IMR-90 (cell line): ENCODE data around the gene NPNT. TPM values are rescaled to one million over a fixed set of nuclear protein-coding genes. Genes with fewer than 3 reads are reported as not detected.

ENCODE experiments used
- ATAC-seq: fragments of 200-7000 bp; cut with Tn5 transposase; 2 replicates; pipeline ENCODE4 v1.9.1; 2020; ENCODE audit warnings: low read depth, mild to moderate bottlenecking, moderate library complexity
- BruUV-seq: library from RNA; stranded (reverse); fragments of 400-500 nt; replicated peaks from 2 replicates; lab custom pipeline; 2021; lab: Mats Ljungman, UMichigan
- CTCF ChIA-PET: fragments of 300-600 bp; formaldehyde crosslinking; extraction: SDS; loops from one replicate; lab custom pipeline; 2021; ENCODE audit warnings: antibody characterized with exemption; lab: Yijun Ruan, JAX
- POLR2A ChIA-PET: fragments of 300-600 bp; sonication (Branson Sonifier 250); formaldehyde crosslinking; loops from one replicate; lab custom pipeline; 2022; ENCODE audit warnings: antibody characterized with exemption; ENCODE audit not compliant: unreplicated experiment; lab: Charles Lee
- DNase-seq: peaks from one replicate; pipeline ENCODE4 v3.0.0; 2013
- H2AFZ ChIP-seq: replicated peaks from 2 replicates; pipeline ENCODE3; 2013; ENCODE audit warnings: low read length, mild to moderate bottlenecking; ENCODE audit not compliant: poor library complexity
- H2AK5ac ChIP-seq: 2 replicates; pipeline ENCODE4 v1.6.1; 2013; ENCODE audit warnings: low read depth, low read length, inconsistent platforms
- H2AK9ac ChIP-seq: replicated peaks from 2 replicates; pipeline ENCODE3; 2013; ENCODE audit warnings: mild to moderate bottlenecking, low read depth, low read length, moderate library complexity; ENCODE audit not compliant: poor library complexity
- H2BK120ac ChIP-seq: 2 replicates; pipeline ENCODE4 v1.6.1; 2013; ENCODE audit warnings: low read depth, low read length, inconsistent platforms
- H2BK15ac ChIP-seq: 3 replicates; pipeline ENCODE4 v1.6.1; 2013; ENCODE audit warnings: low read depth, low read length, inconsistent platforms
- H2BK20ac ChIP-seq: 2 replicates; pipeline ENCODE4 v1.6.1; 2013; ENCODE audit warnings: low read depth, mild to moderate bottlenecking, inconsistent platforms, low read length, moderate library complexity
- H2BK5ac ChIP-seq: 2 replicates; pipeline ENCODE4 v1.6.1; 2013; ENCODE audit warnings: mild to moderate bottlenecking, low read depth, low read length, inconsistent platforms; ENCODE audit not compliant: poor library complexity, severe bottlenecking
- H3K14ac ChIP-seq: replicated peaks from 2 replicates; pipeline ENCODE4 v1.6.1; 2013; ENCODE audit warnings: low read depth, low read length, inconsistent platforms
- H3K18ac ChIP-seq: 2 replicates; pipeline ENCODE4 v1.6.1; 2013; ENCODE audit warnings: low read depth, low read length, control low read depth
- H3K23ac ChIP-seq: 2 replicates; pipeline ENCODE4 v1.6.1; 2013; ENCODE audit warnings: low read depth, low read length, inconsistent platforms
- H3K27ac ChIP-seq: 2 replicates; pipeline ENCODE4 v1.5.1; 2013; ENCODE audit warnings: mild to moderate bottlenecking, control low read depth, low read length; ENCODE audit not compliant: insufficient read depth
- H3K27me3 ChIP-seq: 2 replicates; pipeline ENCODE4 v1.6.1; 2013; ENCODE audit warnings: low read length; ENCODE audit not compliant: control insufficient read depth, insufficient read depth
- H3K36me3 ChIP-seq: 2 replicates; pipeline ENCODE4 v1.6.1; 2013; ENCODE audit warnings: low read length, mixed read lengths; ENCODE audit not compliant: control insufficient read depth, insufficient read depth
- H3K4ac ChIP-seq: 2 replicates; pipeline ENCODE4 v1.6.1; 2013; ENCODE audit warnings: low read depth, low read length, inconsistent platforms
- H3K4me1 ChIP-seq: 2 replicates; pipeline ENCODE4 v1.6.1; 2013; ENCODE audit warnings: low read length, mixed read lengths; ENCODE audit not compliant: control insufficient read depth, insufficient read depth
- H3K4me2 ChIP-seq: 2 replicates; pipeline ENCODE4 v1.6.1; 2013; ENCODE audit warnings: low read depth, mild to moderate bottlenecking, control low read depth, low read length, moderate library complexity
- H3K4me3 ChIP-seq: 2 replicates; pipeline ENCODE4 v1.5.1; 2013; ENCODE audit warnings: low read depth, mild to moderate bottlenecking, control low read depth, low read length, moderate library complexity; ENCODE audit not compliant: insufficient read depth
- H3K56ac ChIP-seq: 2 replicates; pipeline ENCODE4 v1.6.1; 2013; ENCODE audit warnings: low read length, inconsistent platforms; ENCODE audit not compliant: insufficient read depth; ENCODE audit errors: extremely low read depth
- H3K79me1 ChIP-seq, 2 experiments: 2 replicates each; pipeline ENCODE4 v1.6.1; 2013; ENCODE audit warnings: low read length in 2 of 2, inconsistent platforms in 1 of 2, low read depth in 1 of 2
- H3K9ac ChIP-seq: 2 replicates; pipeline ENCODE4 v1.6.1; 2013; ENCODE audit warnings: low read depth, low read length, control low read depth
- H3K9me1 ChIP-seq: 2 replicates; pipeline ENCODE4 v1.6.1; 2013; ENCODE audit warnings: low read length, inconsistent platforms; ENCODE audit not compliant: insufficient read depth
- H3K9me3 ChIP-seq: 2 replicates; pipeline ENCODE4 v1.6.1; 2013; ENCODE audit warnings: low read length; ENCODE audit not compliant: control insufficient read depth, insufficient read depth
- H4K20me1 ChIP-seq: 2 replicates; pipeline ENCODE4 v1.6.1; 2013; ENCODE audit warnings: low read length, inconsistent platforms; ENCODE audit not compliant: insufficient read depth
- H4K5ac ChIP-seq: 2 replicates; pipeline ENCODE4 v1.6.1; 2013; ENCODE audit warnings: mild to moderate bottlenecking, low read depth, low read length, control low read depth
- H4K8ac ChIP-seq, 2 experiments: 2 replicates each; pipeline ENCODE4 v1.6.1; 2013; ENCODE audit warnings: low read depth in 2 of 2, low read length in 2 of 2, control low read depth in 1 of 2, inconsistent platforms in 1 of 2
- H4K91ac ChIP-seq: 2 replicates; pipeline ENCODE4 v1.6.1; 2013; ENCODE audit warnings: low read depth, low read length, inconsistent platforms; ENCODE audit not compliant: insufficient read depth
- BHLHE40 ChIP-seq: fragments of 150-350 bp; IDR thresholded peaks from 2 replicates; pipeline ENCODE4 v1.6.1; 2016; ENCODE audit warnings: mild to moderate bottlenecking, low read depth, low read length
- CEBPB ChIP-seq: IDR thresholded peaks from 2 replicates; pipeline ENCODE4 v1.6.1; 2012; ENCODE audit warnings: low read depth, low read length, improper control_type of control experiment
- MAFK ChIP-seq: IDR thresholded peaks from 2 replicates; pipeline ENCODE4 v1.6.1; 2012; ENCODE audit warnings: low read depth, low read length, improper control_type of control experiment
- MXI1 ChIP-seq: IDR thresholded peaks from 2 replicates; pipeline ENCODE4 v1.6.1; 2012; ENCODE audit warnings: low read depth, mild to moderate bottlenecking, low read length, moderate library complexity, borderline replicate concordance
- NFE2L2 ChIP-seq: fragments of 150-350 bp; IDR thresholded peaks from 2 replicates; pipeline ENCODE4 v1.6.1; 2016; ENCODE audit warnings: low read depth, mild to moderate bottlenecking, low read length
- RAD21 ChIP-seq: IDR thresholded peaks from 2 replicates; pipeline ENCODE4 v1.6.1; 2012; ENCODE audit warnings: low read length, improper control_type of control experiment
- RCOR1 ChIP-seq: IDR thresholded peaks from 2 replicates; pipeline ENCODE4 v1.6.1; 2012; ENCODE audit warnings: mild to moderate bottlenecking, low read length, improper control_type of control experiment; ENCODE audit not compliant: insufficient replicate concordance
- RFX5 ChIP-seq: IDR thresholded peaks from 2 replicates; pipeline ENCODE4 v1.8.0; 2012; ENCODE audit warnings: low read depth, mild to moderate bottlenecking, low read length, moderate library complexity
- WGBS, 2 experiments: methylation state at CpG; one replicate each; pipeline versions ENCODE4 v1.1.5 to v1.1.7; 2013; ENCODE audit warnings: missing lambda C conversion rate in 2 of 2; ENCODE audit not compliant: insufficient read length in 1 of 2; ENCODE audit errors: extremely low coverage in 2 of 2; 5-methylcytosine and 5-hydroxymethylcytosine counted together
- dilution Hi-C: fragments of 300-500 bp; cut with HindIII; formaldehyde crosslinking; loops from one replicate; pipeline ENCODE4 v1.14.3; 2018; ENCODE audit warnings: low sequenced_read_pairs; ENCODE audit not compliant: unreplicated experiment
- in situ Hi-C: fragments of 300-500 bp; cut with MboI; formaldehyde crosslinking; loops from 3 replicates; pipeline ENCODE4 v1.14.3; 2019; ENCODE audit warnings: low sequenced_read_pairs, inconsistent platforms, mixed read lengths
- intact Hi-C: fragments of 100-400 bp; cut with micrococcal nuclease; formaldehyde crosslinking; loops from 2 replicates; pipeline ENCODE4 v1.10.0; 2022
- polyA plus RNA-seq, 3 experiments: library from polyadenylated mRNA; depleted of rRNA; stranded (reverse); fragments of >200 nt; gene quantifications; 2 replicates each; pipeline ENCODE4 v1.2.3, GENCODE V29; 2012; ENCODE audit warnings: low replicate concordance in 1 of 3
- total RNA-seq: library from RNA; depleted of rRNA; stranded (reverse); fragments of >200 nt; gene quantifications from 2 replicates; pipeline ENCODE4 v1.2.3, GENCODE V29; 2012
- TF ChIP-seq, protein P1 (sequence below): fragments of 150-350 bp; IDR thresholded peaks from 2 replicates; pipeline ENCODE4 v1.6.1; 2017; ENCODE audit warnings: mild to moderate bottlenecking, antibody characterized with exemption, low read length, low read depth

NPNT gene
- total and polyA plus RNA-seq, 2 of the 4 experiments (the other 2 are of a cell fraction): not detected

DNA sequence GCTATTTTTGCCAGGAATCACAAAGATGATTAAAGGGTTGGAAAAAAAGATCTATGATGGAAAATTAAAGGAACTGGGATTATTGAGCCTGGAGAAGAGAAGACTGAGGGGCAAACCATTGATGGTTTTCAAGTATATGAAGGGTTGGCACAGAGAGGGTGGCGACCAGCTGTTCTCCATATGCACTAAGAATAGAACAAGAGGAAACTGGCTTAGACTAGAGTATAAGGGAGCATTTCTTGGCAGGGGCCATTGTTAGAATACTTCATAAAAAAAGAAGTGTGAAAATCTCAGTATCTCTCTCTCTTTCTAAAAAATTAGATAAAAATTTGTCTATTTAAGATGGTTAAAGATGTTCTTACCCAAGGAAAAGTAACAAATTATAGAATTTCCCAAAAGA is 75.1 kb downstream of the NPNT start:
- no peak overlapping the region for H2AFZ ChIP-seq
- ChIA-PET CTCF (no interaction called here), POLR2A (no interaction called here)
- H2BK120ac ChIP-seq: no peak overlapping the region
- no peak overlapping the region for H3K14ac ChIP-seq
- no peak overlapping the region for H3K18ac ChIP-seq
- H2BK15ac ChIP-seq: no peak overlapping the region
- BruUV-seq: no TSS peak
- H3K9me1 ChIP-seq: no peaks in the 10 kb centered on the region
- no CpG with 5 or more reads among the region's 1 CpG for WGBS, 2 experiments
- H4K91ac ChIP-seq: no peak overlapping the region
- no peaks in the 10 kb centered on the region for H3K9me3 ChIP-seq
- H3K27me3 ChIP-seq: peaks cover 10% of the 10 kb centered on the region
- no peaks in the 10 kb centered on the region for H4K20me1 ChIP-seq
- ATAC-seq (no peak), DNase-seq (no peak)
- H3K23ac ChIP-seq: no peak overlapping the region
- intact Hi-C loops (no loop called here), dilution Hi-C loops (no loop called here), in situ Hi-C loops (no loop called here)
- H2AK5ac ChIP-seq: no peak overlapping the region
- no peak overlapping the region for H3K9ac ChIP-seq
- no peak overlapping the region for H3K4me2 ChIP-seq
- H3K79me1 ChIP-seq: no peaks in the 10 kb centered on the region
- H2BK5ac ChIP-seq: no peak overlapping the region
- H4K5ac ChIP-seq: no peak overlapping the region
- H3K4me3 ChIP-seq: no peak overlapping the region
- H3K36me3 ChIP-seq: no peaks in the 10 kb centered on the region
- no peak overlapping the region for H3K4ac ChIP-seq
- H3K4me1 ChIP-seq: peaks cover 2% of the 10 kb centered on the region; the same call in 1 of the 2 replicates
- no peak overlapping the region for H2AK9ac ChIP-seq
- H4K8ac ChIP-seq: no peak overlapping the region
- TF ChIP-seq BHLHE40: no peak
- no peak for TF ChIP-seq NFE2L2
- TF ChIP-seq RCOR1: no peak
- no peak for TF ChIP-seq RFX5
- TF ChIP-seq, protein P1, sequence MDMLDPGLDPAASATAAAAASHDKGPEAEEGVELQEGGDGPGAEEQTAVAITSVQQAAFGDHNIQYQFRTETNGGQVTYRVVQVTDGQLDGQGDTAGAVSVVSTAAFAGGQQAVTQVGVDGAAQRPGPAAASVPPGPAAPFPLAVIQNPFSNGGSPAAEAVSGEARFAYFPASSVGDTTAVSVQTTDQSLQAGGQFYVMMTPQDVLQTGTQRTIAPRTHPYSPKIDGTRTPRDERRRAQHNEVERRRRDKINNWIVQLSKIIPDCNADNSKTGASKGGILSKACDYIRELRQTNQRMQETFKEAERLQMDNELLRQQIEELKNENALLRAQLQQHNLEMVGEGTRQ: no peak
- TF ChIP-seq CEBPB: no peak
- TF ChIP-seq MXI1: no peak
- no peak for TF ChIP-seq MAFK
- no peak for TF ChIP-seq RAD21
- H3K27ac ChIP-seq: no peak overlapping the region
- no peak overlapping the region for H2BK20ac ChIP-seq
- H3K56ac ChIP-seq: no peak overlapping the region
